Mesendoderm (in vitro differentiated cells): ENCODE results near the gene SAMD14.

Source experiments
- DNase-seq: peaks from one replicate; pipeline ENCODE4 v3.0.0; 2013
- H2AK5ac ChIP-seq: 2 replicates; pipeline ENCODE4 v1.6.1; 2013; ENCODE audit warnings: low read length, inconsistent platforms
- H2BK120ac ChIP-seq: 2 replicates; pipeline ENCODE4 v1.6.1; 2013; ENCODE audit warnings: low read depth, mild to moderate bottlenecking, low read length, moderate library complexity, mixed read lengths
- H2BK15ac ChIP-seq: replicated peaks from 2 replicates; pipeline ENCODE4 v1.6.1; 2013; ENCODE audit warnings: low read depth, mild to moderate bottlenecking, moderate library complexity
- H2BK5ac ChIP-seq: 2 replicates; pipeline ENCODE4 v1.6.1; 2013; ENCODE audit warnings: low read length, inconsistent platforms
- H3K18ac ChIP-seq: 2 replicates; pipeline ENCODE4 v1.6.1; 2013; ENCODE audit warnings: mild to moderate bottlenecking, low read length, mixed read lengths
- H3K23ac ChIP-seq: one replicate; pipeline ENCODE4 v1.6.1; 2013; ENCODE audit warnings: low read length
- H3K27ac ChIP-seq: 2 replicates; pipeline ENCODE4 v1.5.1; 2013; ENCODE audit warnings: low read depth, mild to moderate bottlenecking, inconsistent platforms, low read length, moderate library complexity
- H3K27me3 ChIP-seq: 2 replicates; pipeline ENCODE4 v1.6.1; 2013; ENCODE audit warnings: low read length, control low read depth, mild to moderate bottlenecking, inconsistent platforms; ENCODE audit not compliant: insufficient read depth, poor library complexity
- H3K36me3 ChIP-seq: 2 replicates; pipeline ENCODE4 v1.6.1; 2013; ENCODE audit warnings: low read length, inconsistent platforms; ENCODE audit not compliant: control insufficient read depth, insufficient read depth
- H3K4ac ChIP-seq: one replicate; pipeline ENCODE4 v1.6.1; 2013; ENCODE audit warnings: low read depth, mild to moderate bottlenecking, low read length, moderate library complexity
- H3K4me1 ChIP-seq: 2 replicates; pipeline ENCODE4 v1.6.1; 2013; ENCODE audit warnings: low read depth, low read length, inconsistent platforms; ENCODE audit not compliant: control insufficient read depth
- H3K4me2 ChIP-seq: 2 replicates; pipeline ENCODE4 v1.6.1; 2013; ENCODE audit warnings: low read length
- H3K4me3 ChIP-seq: 2 replicates; pipeline ENCODE4 v1.5.1; 2013; ENCODE audit warnings: mild to moderate bottlenecking, low read length
- H3K56ac ChIP-seq: one replicate; pipeline ENCODE4 v1.6.1; 2013; ENCODE audit warnings: low read length
- H3K79me1 ChIP-seq: 2 replicates; pipeline ENCODE4 v1.6.1; 2013; ENCODE audit warnings: low read length, inconsistent platforms
- H3K79me2 ChIP-seq: 2 replicates; pipeline ENCODE4 v1.6.1; 2013; ENCODE audit warnings: mild to moderate bottlenecking, low read length; ENCODE audit not compliant: control insufficient read depth, insufficient read depth
- H3K9ac ChIP-seq: 2 replicates; pipeline ENCODE4 v1.6.1; 2013; ENCODE audit warnings: low read length, inconsistent platforms
- H4K5ac ChIP-seq: one replicate; pipeline ENCODE4 v1.6.1; 2013; ENCODE audit warnings: low read length
- H4K8ac ChIP-seq: one replicate; pipeline ENCODE4 v1.6.1; 2013; ENCODE audit warnings: low read depth, mild to moderate bottlenecking, control low read depth, low read length, moderate library complexity
- WGBS: extraction: QIAGEN DNeasy Blood & Tissue Kit; methylation state at CpG from one replicate; pipeline ENCODE4 v1.1.7; 2013; ENCODE audit warnings: low lambda C conversion rate, missing lambda C conversion rate; ENCODE audit not compliant: insufficient coverage; ENCODE audit errors: extremely low coverage; 5-methylcytosine and 5-hydroxymethylcytosine counted together

SAMD14 gene

GRCh38 chr17:50114849-50115357, 15.1 kb downstream of the SAMD14 start:
- H4K8ac ChIP-seq = no peak overlapping the region
- H3K23ac ChIP-seq = no peak overlapping the region
- H3K27me3 ChIP-seq = no peaks in the 10 kb centered on the region
- H3K36me3 ChIP-seq = no peaks in the 10 kb centered on the region
- H2AK5ac ChIP-seq = no peak overlapping the region
- H3K4ac ChIP-seq = no peak overlapping the region
- H2BK120ac ChIP-seq = no peak overlapping the region
- DNase-seq = peak; percentile 89
- no peak overlapping the region for H2BK15ac ChIP-seq
- no peak overlapping the region for H2BK5ac ChIP-seq
- no peak overlapping the region for H3K4me2 ChIP-seq
- no peak overlapping the region for H3K27ac ChIP-seq
- no peaks in the 10 kb centered on the region for H3K79me1 ChIP-seq
- H3K18ac ChIP-seq = no peak overlapping the region
- peaks cover 2% of the 10 kb centered on the region for H3K4me1 ChIP-seq
- no peak overlapping the region for H3K9ac ChIP-seq
- H3K79me2 ChIP-seq = no peaks in the 10 kb centered on the region
- no peak overlapping the region for H3K56ac ChIP-seq
- H3K4me3 ChIP-seq = no peak overlapping the region
- no CpG with 5 or more reads among the region's 6 CpGs for WGBS
- no peak overlapping the region for H4K5ac ChIP-seq

- Histone ChIP-seq H3K23ac (no peak overlapping the region), H3K18ac (no peak overlapping the region), H4K8ac (no peak overlapping the region), H2BK5ac (no peak overlapping the region), H3K79me2 (no peaks in the 10 kb centered on the region), H4K5ac (no peak overlapping the region), H3K27ac (no peak overlapping the region), H3K9ac (no peak overlapping the region), H3K4ac (no peak overlapping the region), H3K36me3 (no peaks in the 10 kb centered on the region), H3K79me1 (no peaks in the 10 kb centered on the region), H3K4me1 (peaks cover 2% of the 10 kb centered on the region), H3K27me3 (no peaks in the 10 kb centered on the region), H3K4me3 (no peak overlapping the region), H2BK15ac (no peak overlapping the region), H2BK120ac (no peak overlapping the region), H3K4me2 (no peak overlapping the region), H3K56ac (no peak overlapping the region), H2AK5ac (no peak overlapping the region)
- DNase-seq = no peak
- WGBS = no CpG with 5 or more reads among the region's 4 CpGs
Observed at GRCh38 chr17:50114401-50114800, 15.6 kb downstream of the SAMD14 start.

GRCh38 chr17:50113624-50114320, 16.2 kb downstream of the SAMD14 start:
- H2BK120ac ChIP-seq = no peak overlapping the region
- DNase-seq = no peak
- H2BK15ac ChIP-seq = no peak overlapping the region
- H3K18ac ChIP-seq = no peak overlapping the region
- no peak overlapping the region for H3K4me2 ChIP-seq
- no peaks in the 10 kb centered on the region for H3K27me3 ChIP-seq
- H3K4me3 ChIP-seq = no peak overlapping the region
- peaks cover 2% of the 10 kb centered on the region for H3K4me1 ChIP-seq
- no peak overlapping the region for H3K4ac ChIP-seq
- no peaks in the 10 kb centered on the region for H3K36me3 ChIP-seq
- no peaks in the 10 kb centered on the region for H3K79me2 ChIP-seq
- WGBS = no CpG with 5 or more reads among the region's 7 CpGs
- no peak overlapping the region for H3K27ac ChIP-seq
- no peaks in the 10 kb centered on the region for H3K79me1 ChIP-seq
- H2AK5ac ChIP-seq = no peak overlapping the region
- H4K5ac ChIP-seq = no peak overlapping the region
- no peak overlapping the region for H3K23ac ChIP-seq
- H2BK5ac ChIP-seq = no peak overlapping the region
- H3K56ac ChIP-seq = peak overlapping the region; percentile 34
- no peak overlapping the region for H4K8ac ChIP-seq
- H3K9ac ChIP-seq = no peak overlapping the region

GRCh38 chr17:50112694-50113093, 17.3 kb downstream of the SAMD14 start:
- Histone ChIP-seq H3K27me3 (no peaks in the 10 kb centered on the region), H2AK5ac (no peak overlapping the region), H3K27ac (no peak overlapping the region), H3K18ac (no peak overlapping the region), H3K36me3 (no peaks in the 10 kb centered on the region), H3K9ac (no peak overlapping the region), H3K4me3 (no peak overlapping the region), H3K4me1 (peaks cover 2% of the 10 kb centered on the region), H3K4me2 (no peak overlapping the region), H3K4ac (no peak overlapping the region), H2BK15ac (no peak overlapping the region), H3K79me1 (no peaks in the 10 kb centered on the region), H3K56ac (no peak overlapping the region), H4K8ac (no peak overlapping the region), H3K23ac (no peak overlapping the region), H3K79me2 (no peaks in the 10 kb centered on the region), H4K5ac (no peak overlapping the region), H2BK120ac (no peak overlapping the region), H2BK5ac (no peak overlapping the region)
- no CpG with 5 or more reads among the region's 17 CpGs for WGBS
- no peak for DNase-seq

DNA sequence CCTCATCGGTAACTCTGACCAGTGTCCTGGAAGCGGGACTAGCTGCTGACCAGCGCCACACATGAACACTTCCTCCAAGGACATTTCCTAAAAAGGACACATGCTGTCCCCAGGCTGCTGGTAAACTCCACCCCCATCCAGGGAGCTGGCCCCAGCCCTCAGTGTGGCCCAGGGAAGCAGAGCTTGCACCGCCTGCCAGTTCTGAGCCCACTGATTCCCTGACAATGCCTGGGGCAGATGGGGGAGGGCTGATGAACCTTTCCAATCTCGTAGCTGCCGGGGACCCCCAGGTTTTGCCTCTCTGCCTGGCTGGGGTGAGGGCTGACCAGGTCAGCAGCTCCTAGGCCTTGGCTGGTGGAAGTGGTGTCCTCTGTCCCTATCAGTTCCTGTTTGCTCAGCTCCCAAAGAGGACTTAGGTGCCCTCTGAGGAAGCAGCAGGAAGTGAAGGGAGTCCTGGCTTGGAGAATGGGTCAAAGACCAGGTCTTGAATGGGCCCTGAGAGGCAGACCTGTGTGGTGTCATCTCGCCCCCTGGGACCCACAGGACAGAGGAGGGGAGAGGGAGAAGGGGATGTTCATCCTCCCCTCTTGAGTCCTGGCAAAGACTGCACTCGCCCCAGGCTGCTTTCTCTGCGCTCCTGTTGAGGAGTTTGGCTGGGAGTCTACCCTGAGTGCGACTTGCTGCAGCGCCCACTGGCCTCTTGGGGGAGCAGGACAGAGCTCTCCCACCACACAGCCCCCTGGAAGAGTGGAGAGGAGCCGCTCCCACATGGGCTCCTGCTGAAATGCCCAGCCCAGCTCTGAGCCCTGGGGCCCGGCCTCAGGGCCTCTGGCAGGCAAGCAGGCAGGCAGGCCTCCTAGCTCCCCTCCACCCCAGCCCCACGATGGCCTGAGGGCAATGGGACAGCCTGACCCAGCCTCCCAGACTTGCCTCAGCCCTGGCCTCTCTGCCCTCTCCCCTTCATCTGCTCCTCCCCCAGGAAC, 18.0 kb downstream of the SAMD14 start:
- H3K56ac ChIP-seq = peak overlapping the region; percentile 44
- H3K18ac ChIP-seq = no peak overlapping the region
- no peak overlapping the region for H3K4ac ChIP-seq
- no peak overlapping the region for H4K5ac ChIP-seq
- H3K79me2 ChIP-seq = no peaks in the 10 kb centered on the region
- H2AK5ac ChIP-seq = no peak overlapping the region
- no peak overlapping the region for H3K23ac ChIP-seq
- no peak overlapping the region for H3K27ac ChIP-seq
- H2BK120ac ChIP-seq = no peak overlapping the region
- no peak for DNase-seq
- H4K8ac ChIP-seq = no peak overlapping the region
- H3K9ac ChIP-seq = peak overlapping the region; percentile 38
- H3K4me2 ChIP-seq = no peak overlapping the region
- peaks cover 2% of the 10 kb centered on the region for H3K4me1 ChIP-seq
- no peaks in the 10 kb centered on the region for H3K27me3 ChIP-seq
- no peak overlapping the region for H2BK15ac ChIP-seq
- no peak overlapping the region for H3K4me3 ChIP-seq
- no peaks in the 10 kb centered on the region for H3K79me1 ChIP-seq
- no peak overlapping the region for H2BK5ac ChIP-seq
- no peaks in the 10 kb centered on the region for H3K36me3 ChIP-seq
- WGBS = no CpG with 5 or more reads among the region's 14 CpGs
